ENCODE results near the gene DNHD1. TPM values are rescaled to one million over a fixed set of nuclear protein-coding genes. Genes with fewer than 3 reads are reported as not detected.

DNHD1 gene
- total and polyA plus RNA-seq, 9 of the 15 experiments (the other 6 are each of a cell fraction or from before 2014, with no cell fraction given) = 0.82 to 9.7 (median 3.8) TPM

GRCh38 chr11:6618117-6619003, 121.3 kb downstream of the DNHD1 start:
- peaks cover 8% of the 10 kb centered on the region for H3K79me2 ChIP-seq (ENCODE audit: control insufficient read depth, insufficient read depth, low read length)
- no peaks in the 10 kb centered on the region for H4K20me1 ChIP-seq (replicated peaks; ENCODE audit: control insufficient read depth, insufficient read depth, low read length)
- in situ Hi-C loops (cut with MboI) = no loop called here
- H3K4me2 ChIP-seq (ENCODE audit: insufficient read depth, low read length) = peak overlapping the region; percentile 100
- peak overlapping the region; percentile 91 to 93 for H3K9ac ChIP-seq (ENCODE audit: insufficient read depth in 1 of 2, low read depth in 2 of 2, low read length in 2 of 2)
- peak; percentile 78 for ATAC-seq
- peak overlapping the region; percentile 71 for H3K4me3 ChIP-seq
- ChIA-PET CTCF (ENCODE audit: low intra/inter-chr PET ratio) (no interaction called here), POLR2A (interaction anchor here (0.6 to 2.8 kb wide), 15 partner anchors 10 to 149 kb away, joined by 3 to 17 read pairs (median 4); partner anchors contain the start of genes ILK and MRPL17)
- peaks cover 0 to 2% of the 10 kb centered on the region in 2 experiments; a peak in 1 of 5 replicates for H3K27me3 ChIP-seq (ENCODE audit: control insufficient read depth in 2 of 2, insufficient read depth in 2 of 2, low read length in 2 of 2)
- H3K9me3 ChIP-seq (replicated peaks; ENCODE audit: control insufficient read depth, insufficient read depth, low read depth, low read length) = no peaks in the 10 kb centered on the region
- FAIRE-seq = peak; percentile 97
- H3K9me1 ChIP-seq (ENCODE audit: control insufficient read depth, insufficient read depth, low read length) = no peaks in the 10 kb centered on the region
- BruUV-seq (replicated peaks) = no TSS peak
- H3K4me1 ChIP-seq (replicated peaks in 1 of 2; ENCODE audit: control insufficient read depth in 2 of 2, insufficient read depth in 2 of 2, low read length in 2 of 2) = peaks cover 9 to 28% of the 10 kb centered on the region in 2 experiments
- peak; percentile 75 to 89 (median 82) for DNase-seq (ENCODE audit: extremely low read depth in 1 of 4, low spot score in 3 of 4)
- intact Hi-C loops (cut with micrococcal nuclease) = loop anchor here (2.0 to 5.0 kb wide), 2 partner anchors 20 to 86 kb away; no protein-coding TSS in a partner anchor
- peak overlapping the region; percentile 95 for H2AFZ ChIP-seq (ENCODE audit: low read depth, low read length)
- WGBS (ENCODE audit: insufficient coverage, low coverage, missing lambda C conversion rate) = 3% methylated on average over 15 of the region's 15 CpGs
- H3K36me3 ChIP-seq (ENCODE audit: control insufficient read depth, insufficient read depth, low read length) = peaks cover 22% of the 10 kb centered on the region
- H3K27ac ChIP-seq (ENCODE audit: extremely low read depth, low read depth, low read length) = peak overlapping the region; percentile 86
- TF ChIP-seq SNAPC5 (CRISPR knock-in tag; IDR thresholded peaks at IDR 0.05) = no peak
- peak; percentile 44 for TF ChIP-seq MEIS2 (IDR thresholded peaks at IDR 0.05; ENCODE audit: partially characterized antibody)
- no peak for TF ChIP-seq E2F6 (IDR thresholded peaks at IDR 0.05; ENCODE audit: borderline replicate concordance in 1 of 2, extremely low read depth in 1 of 2, insufficient read depth in 1 of 2, insufficient read length in 1 of 2, low read depth in 1 of 2, low read length in 1 of 2, poor library complexity in 1 of 2, severe bottlenecking in 1 of 2)
- no peak for TF ChIP-seq SFPQ (IDR thresholded peaks at IDR 0.05; ENCODE audit: low read depth, low read length)
- peak; percentile 79 for TF ChIP-seq TAF9B (IDR thresholded peaks at IDR 0.05; ENCODE audit: partially characterized antibody)
- TF ChIP-seq MTF1 (CRISPR knock-in tag; IDR thresholded peaks at IDR 0.05; ENCODE audit: borderline replicate concordance) = no peak
- no peak for TF ChIP-seq ZNF785 (CRISPR knock-in tag; IDR thresholded peaks at IDR 0.05)
- TF ChIP-seq FIP1L1 (IDR thresholded peaks at IDR 0.05; ENCODE audit: low read depth, low read length, poor library complexity, severe bottlenecking) = no peak
- no peak for TF ChIP-seq HES1 (IDR thresholded peaks at IDR 0.05; ENCODE audit: low read depth)
- TF ChIP-seq SMARCA4 (IDR thresholded peaks at IDR 0.05) = peak; percentile 72
- no peak for TF ChIP-seq ZBTB49 (CRISPR knock-in tag; IDR thresholded peaks at IDR 0.05; ENCODE audit: borderline replicate concordance)
